G401 (cell line): ENCODE results near the gene OR5H15. TPM values are rescaled to one million over a fixed set of nuclear protein-coding genes. Genes with fewer than 3 reads are reported as not detected.
"Not testable (repeated sequence)": the region's sequence is repeated elsewhere in the genome, so short reads cannot be mapped to it uniquely, and the experiment has no call there.

ENCODE experiments used
- DNase-seq: peaks from one replicate; pipeline ENCODE4 v3.0.0-alpha.2; 2015; ENCODE audit warnings: low spot score
- in situ Hi-C: cut with HindIII; loops from 2 replicates; pipeline ENCODE4 v1.10.0; 2016; ENCODE audit warnings: low sequenced_read_pairs, mixed read lengths
- total RNA-seq: library from RNA; depleted of rRNA; stranded (reverse); fragments of >200 nt; shearing (Covaris generic); gene quantifications from 2 replicates; pipeline ENCODE4 v1.2.3, GENCODE V29; 2014; rRNA removed

OR5H15 gene
- total RNA-seq: not detected in 2 replicates

GRCh38 chr3:98166396-98166795, at the start of gene OR5H15:
TSS of gene OR5H15 (plus strand) at chr3:98166696. CDS start at chr3:98168700, 2,004 bp downstream.
- no peak for DNase-seq
- in situ Hi-C loops: no loop called here

GRCh38 chr3:98130421-98130820, 36.1 kb upstream of the OR5H15 start, which contains the start of gene OR5H1:
TSS of gene OR5H1 (plus strand) at chr3:98130721. CDS start at chr3:98132698, 1,977 bp downstream.
- in situ Hi-C loops: no loop called here
- no peak for DNase-seq

GRCh38 chr3:98136631-98137030, 29.9 kb upstream of the OR5H15 start:
- in situ Hi-C loops: no loop called here
- DNase-seq: no peak

GRCh38 chr3:98137826-98138557, 28.5 kb upstream of the OR5H15 start:
- in situ Hi-C loops, DNase-seq: not testable (repeated sequence)

GRCh38 chr3:98140531-98140930, 26.0 kb upstream of the OR5H15 start:
- in situ Hi-C loops: no loop called here
- no peak for DNase-seq

- in situ Hi-C loops: no loop called here
- DNase-seq: no peak
Measured at GRCh38 chr3:98147179-98147578, 19.3 kb upstream of the OR5H15 start, which contains the start of gene OR5H14. TSS of gene OR5H14 (plus strand) at chr3:98147479. CDS start at chr3:98149386, 1,907 bp downstream.

- in situ Hi-C loops: no loop called here
- no peak for DNase-seq
Measured at GRCh38 chr3:98148751-98149150, 17.7 kb upstream of the OR5H15 start.

- in situ Hi-C loops, DNase-seq: not testable (repeated sequence)
Measured at GRCh38 chr3:98149456-98149855, 17.0 kb upstream of the OR5H15 start.

- no peak for DNase-seq
- in situ Hi-C loops: no loop called here
Measured at GRCh38 chr3:98151241-98151640, 15.3 kb upstream of the OR5H15 start.

- in situ Hi-C loops: no loop called here
Measured at GRCh38 chr3:98171071-98171470, 4.6 kb downstream of the OR5H15 start.

GRCh38 chr3:98172621-98173020, 6.1 kb downstream of the OR5H15 start:
- DNase-seq: no peak
- in situ Hi-C loops: no loop called here

More at GRCh38 chr3:98171071-98171470, 4.6 kb downstream of the OR5H15 start:
- DNase-seq: no peak

GRCh38 chr3:98180319-98180890, 13.9 kb downstream of the OR5H15 start:
- DNase-seq: no peak
- in situ Hi-C loops: no loop called here

GRCh38 chr3:98182196-98182595, 15.7 kb downstream of the OR5H15 start:
- DNase-seq: no peak
- in situ Hi-C loops: no loop called here

- in situ Hi-C loops: no loop called here
- DNase-seq: no peak
Measured at GRCh38 chr3:98185180-98185579, 18.7 kb downstream of the OR5H15 start.

GRCh38 chr3:98188545-98188944, 22.0 kb downstream of the OR5H15 start:
- in situ Hi-C loops: no loop called here
- no peak for DNase-seq

- in situ Hi-C loops, DNase-seq: not testable (repeated sequence)
Measured at GRCh38 chr3:98190911-98191310, 24.4 kb downstream of the OR5H15 start.

GRCh38 chr3:98196293-98196692, 29.8 kb downstream of the OR5H15 start:
- in situ Hi-C loops, DNase-seq: not testable (repeated sequence)

GRCh38 chr3:98199020-98199419, 32.5 kb downstream of the OR5H15 start:
- DNase-seq: no peak
- in situ Hi-C loops: no loop called here

- DNase-seq: no peak
- in situ Hi-C loops: no loop called here
Measured at GRCh38 chr3:98209244-98209643, 42.7 kb downstream of the OR5H15 start.

GRCh38 chr3:98213276-98213675, 46.8 kb downstream of the OR5H15 start:
- no peak for DNase-seq
- in situ Hi-C loops: no loop called here

GRCh38 chr3:98215051-98215450, 48.6 kb downstream of the OR5H15 start:
- DNase-seq: no peak
- in situ Hi-C loops: no loop called here
